MM.1S (cell line): ENCODE measurements around the gene P2RX6.

Source experiments
- DNase-seq: peaks from one replicate; pipeline ENCODE4 v3.0.0-alpha.2; 2015
- H2AFZ ChIP-seq: fragments of 300-600 bp; sonication (generic); 2 replicates; pipeline ENCODE4 v1.6.0; 2016; ENCODE audit warnings: antibody characterized with exemption, low read length
- H3F3A ChIP-seq: fragments of 300-600 bp; sonication (generic); 2 replicates; pipeline ENCODE4 v1.6.1; 2016; ENCODE audit warnings: mild to moderate bottlenecking, antibody characterized with exemption, low read length, moderate library complexity, mixed read lengths; ENCODE audit not compliant: insufficient read depth
- H3K27ac ChIP-seq: fragments of 300-600 bp; sonication (generic); 2 replicates; pipeline ENCODE4 v1.5.1; 2016; ENCODE audit warnings: mild to moderate bottlenecking, low read length
- H3K27me3 ChIP-seq: fragments of 300-600 bp; sonication (generic); replicated peaks from 2 replicates; pipeline ENCODE4 v1.6.0; 2016; ENCODE audit warnings: low read length; ENCODE audit not compliant: insufficient read depth
- H3K36me3 ChIP-seq: fragments of 300-600 bp; sonication (generic); replicated peaks from 2 replicates; pipeline ENCODE4 v1.6.1; 2016; ENCODE audit warnings: mild to moderate bottlenecking, low read length, mixed read lengths; ENCODE audit not compliant: insufficient read depth
- H3K4me1 ChIP-seq: fragments of 300-600 bp; sonication (generic); 2 replicates; pipeline ENCODE4 v1.6.1; 2016; ENCODE audit warnings: low read length, mixed read lengths
- H3K4me2 ChIP-seq: fragments of 300-600 bp; sonication (generic); 2 replicates; pipeline ENCODE4 v1.6.0; 2016; ENCODE audit warnings: low read depth, low read length
- H3K4me3 ChIP-seq: fragments of 300-600 bp; sonication (generic); 2 replicates; pipeline ENCODE4 v1.5.1; 2016; ENCODE audit warnings: low read length, mixed read lengths
- H3K79me2 ChIP-seq: fragments of 300-600 bp; sonication (generic); 2 replicates; pipeline ENCODE4 v1.6.1; 2016; ENCODE audit warnings: mixed run types, low read length, mixed read lengths
- H3K9ac ChIP-seq: fragments of 300-600 bp; sonication (generic); 2 replicates; pipeline ENCODE4 v1.6.1; 2016; ENCODE audit warnings: low read length, mixed read lengths
- H3K9me2 ChIP-seq: fragments of 300-600 bp; sonication (generic); replicated peaks from 2 replicates; pipeline ENCODE4 v1.6.1; 2016; ENCODE audit warnings: mild to moderate bottlenecking, low read length, mixed read lengths; ENCODE audit not compliant: insufficient read depth
- H3K9me3 ChIP-seq: fragments of 300-600 bp; sonication (generic); replicated peaks from 2 replicates; pipeline ENCODE4 v1.6.1; 2016; ENCODE audit warnings: mild to moderate bottlenecking, low read length, mixed read lengths; ENCODE audit not compliant: insufficient read depth
- H4K20me1 ChIP-seq: fragments of 300-600 bp; sonication (generic); 2 replicates; pipeline ENCODE4 v1.6.1; 2016; ENCODE audit warnings: mild to moderate bottlenecking, low read length, moderate library complexity, mixed read lengths; ENCODE audit not compliant: insufficient read depth
- CTCF ChIP-seq: fragments of 300-600 bp; sonication (generic); IDR thresholded peaks from 2 replicates; pipeline ENCODE4 v1.5.1; 2016; ENCODE audit warnings: antibody characterized with exemption, low read length, mixed read lengths
- EZH2 ChIP-seq: fragments of 300-600 bp; sonication (generic); optimal IDR thresholded peaks from 2 replicates; pipeline ENCODE3; 2017; ENCODE audit warnings: low read depth, mild to moderate bottlenecking, antibody characterized with exemption, low read length, mixed read lengths
- EZH2phosphoT487 ChIP-seq: fragments of 300-600 bp; sonication (generic); IDR thresholded peaks from 2 replicates; pipeline ENCODE4 v1.6.1; 2018; ENCODE audit warnings: antibody characterized with exemption, low read length

Gene P2RX6

GRCh38 chr22:20977516-20978170, 37.3 kb upstream of the P2RX6 start:
- no peak overlapping the region for H2AFZ ChIP-seq
- H3K36me3 ChIP-seq: no peaks in the 10 kb centered on the region
- H3K79me2 ChIP-seq: peaks cover 5% of the 10 kb centered on the region; the same call in 1 of the 2 replicates
- no peak overlapping the region for H3K27ac ChIP-seq
- no peak overlapping the region for H3K4me2 ChIP-seq
- no peaks in the 10 kb centered on the region for H3F3A ChIP-seq
- H3K9me3 ChIP-seq: no peaks in the 10 kb centered on the region
- H3K4me3 ChIP-seq: no peak overlapping the region
- H3K27me3 ChIP-seq: peaks cover 45% of the 10 kb centered on the region
- TF ChIP-seq EZH2phosphoT487: no peak
- TF ChIP-seq EZH2: no peak
- H3K4me1 ChIP-seq: peaks cover 6% of the 10 kb centered on the region; the same call in 1 of the 2 replicates
- H4K20me1 ChIP-seq: no peaks in the 10 kb centered on the region
- no peaks in the 10 kb centered on the region for H3K9me2 ChIP-seq
- H3K9ac ChIP-seq: no peak overlapping the region
- no peak for DNase-seq

GRCh38 chr22:20978419-20978818, 36.5 kb upstream of the P2RX6 start:
- Histone ChIP-seq H3F3A (no peaks in the 10 kb centered on the region), H3K27me3 (peaks cover 37% of the 10 kb centered on the region), H4K20me1 (no peaks in the 10 kb centered on the region), H3K4me2 (no peak overlapping the region), H3K79me2 (peaks cover 12% of the 10 kb centered on the region; the same call in 1 of the 2 replicates), H3K9ac (no peak overlapping the region), H3K4me3 (no peak overlapping the region), H3K4me1 (peaks cover 12% of the 10 kb centered on the region; the same call in 1 of the 2 replicates), H3K9me2 (no peaks in the 10 kb centered on the region), H3K9me3 (no peaks in the 10 kb centered on the region), H2AFZ (no peak overlapping the region), H3K27ac (no peak overlapping the region), H3K36me3 (no peaks in the 10 kb centered on the region)
- DNase-seq: no peak
- TF ChIP-seq EZH2 (no peak), CTCF (no peak), EZH2phosphoT487 (no peak)

GRCh38 chr22:20979243-20979809, 35.6 kb upstream of the P2RX6 start:
- DNase-seq: no peak
- H2AFZ ChIP-seq: no peak overlapping the region
- no peak for TF ChIP-seq CTCF
- no peak for TF ChIP-seq EZH2phosphoT487
- TF ChIP-seq EZH2: no peak
- no peaks in the 10 kb centered on the region for H3K36me3 ChIP-seq
- no peaks in the 10 kb centered on the region for H3F3A ChIP-seq
- H3K4me3 ChIP-seq: no peak overlapping the region
- H4K20me1 ChIP-seq: no peaks in the 10 kb centered on the region
- no peak overlapping the region for H3K9ac ChIP-seq
- H3K27ac ChIP-seq: no peak overlapping the region
- H3K9me2 ChIP-seq: no peaks in the 10 kb centered on the region
- peaks cover 28% of the 10 kb centered on the region; the same call in 1 of the 2 replicates for H3K27me3 ChIP-seq
- H3K9me3 ChIP-seq: no peaks in the 10 kb centered on the region
- H3K4me1 ChIP-seq: peaks cover 13% of the 10 kb centered on the region; the same call in 1 of the 2 replicates
- H3K4me2 ChIP-seq: no peak overlapping the region
- peaks cover 17% of the 10 kb centered on the region for H3K79me2 ChIP-seq
